Measurements from ENCODE around the gene KEL. TPM values are rescaled to one million over a fixed set of nuclear protein-coding genes. Genes with fewer than 3 reads are reported as not detected.

The KEL gene
- total and polyA plus RNA-seq, 2 of the 4 experiments (the other 2 are of a cell fraction), result 0.03 TPM; not detected in 1

DNA sequence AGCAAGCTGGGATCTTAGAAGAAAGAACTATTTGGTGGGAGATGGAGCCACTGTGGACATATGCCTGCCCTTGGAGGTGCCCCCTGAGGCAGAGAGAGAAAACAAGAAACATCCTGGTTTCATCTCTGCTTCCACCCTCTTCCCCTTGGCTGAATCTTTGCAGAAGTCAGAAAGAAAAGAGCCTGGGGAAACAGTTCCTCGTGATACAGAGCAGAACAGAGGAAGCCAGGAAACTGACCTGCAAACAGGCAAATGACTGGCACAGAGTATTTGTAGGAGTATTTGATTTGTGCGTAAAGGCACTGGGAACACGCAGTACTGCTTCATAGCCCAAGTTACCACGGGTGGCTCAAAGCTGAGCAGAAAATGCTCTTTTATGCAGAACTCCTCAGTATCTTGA is 7.0 kb upstream of the KEL start:
- H3K36me3 ChIP-seq (ENCODE audit: control insufficient read depth, insufficient read depth, low read length), result no peaks in the 10 kb centered on the region
- H3K4ac ChIP-seq (ENCODE audit: low read depth, low read length), result no peak overlapping the region
- H4K91ac ChIP-seq (ENCODE audit: insufficient read depth, low read depth, low read length), result no peak overlapping the region
- TF ChIP-seq RAD21 (IDR thresholded peaks at IDR 0.05; ENCODE audit: low read length) (no peak), POLR2A (IDR thresholded peaks at IDR 0.05; ENCODE audit: low read depth, low read length) (no peak), RCOR1 (IDR thresholded peaks at IDR 0.05; ENCODE audit: insufficient replicate concordance, low read length) (no peak), NFE2L2 (IDR thresholded peaks at IDR 0.05; ENCODE audit: low read depth, low read length) (no peak), FOS (IDR thresholded peaks at IDR 0.05; ENCODE audit: low read depth, low read length) (no peak), SMC3 (IDR thresholded peaks at IDR 0.05; ENCODE audit: low read depth, low read length) (no peak), MAZ (IDR thresholded peaks at IDR 0.05; ENCODE audit: borderline replicate concordance, low read depth, low read length) (no peak), MXI1 (IDR thresholded peaks at IDR 0.05; ENCODE audit: borderline replicate concordance, low read depth, low read length) (no peak), MAFK (IDR thresholded peaks at IDR 0.05; ENCODE audit: low read depth, low read length) (no peak), BHLHE40 (IDR thresholded peaks at IDR 0.05; ENCODE audit: low read depth, low read length) (no peak), CHD1 (IDR thresholded peaks at IDR 0.05; ENCODE audit: low read depth, low read length) (no peak), RFX5 (IDR thresholded peaks at IDR 0.05; ENCODE audit: low read depth, low read length) (no peak), CEBPB (IDR thresholded peaks at IDR 0.05; ENCODE audit: low read depth, low read length) (no peak)
- TF ChIP-seq, protein P1, sequence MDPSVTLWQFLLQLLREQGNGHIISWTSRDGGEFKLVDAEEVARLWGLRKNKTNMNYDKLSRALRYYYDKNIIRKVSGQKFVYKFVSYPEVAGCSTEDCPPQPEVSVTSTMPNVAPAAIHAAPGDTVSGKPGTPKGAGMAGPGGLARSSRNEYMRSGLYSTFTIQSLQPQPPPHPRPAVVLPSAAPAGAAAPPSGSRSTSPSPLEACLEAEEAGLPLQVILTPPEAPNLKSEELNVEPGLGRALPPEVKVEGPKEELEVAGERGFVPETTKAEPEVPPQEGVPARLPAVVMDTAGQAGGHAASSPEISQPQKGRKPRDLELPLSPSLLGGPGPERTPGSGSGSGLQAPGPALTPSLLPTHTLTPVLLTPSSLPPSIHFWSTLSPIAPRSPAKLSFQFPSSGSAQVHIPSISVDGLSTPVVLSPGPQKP (IDR thresholded peaks at IDR 0.05; ENCODE audit: borderline replicate concordance, low read depth, low read length), result no peak
- TF ChIP-seq, protein P2, sequence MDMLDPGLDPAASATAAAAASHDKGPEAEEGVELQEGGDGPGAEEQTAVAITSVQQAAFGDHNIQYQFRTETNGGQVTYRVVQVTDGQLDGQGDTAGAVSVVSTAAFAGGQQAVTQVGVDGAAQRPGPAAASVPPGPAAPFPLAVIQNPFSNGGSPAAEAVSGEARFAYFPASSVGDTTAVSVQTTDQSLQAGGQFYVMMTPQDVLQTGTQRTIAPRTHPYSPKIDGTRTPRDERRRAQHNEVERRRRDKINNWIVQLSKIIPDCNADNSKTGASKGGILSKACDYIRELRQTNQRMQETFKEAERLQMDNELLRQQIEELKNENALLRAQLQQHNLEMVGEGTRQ (IDR thresholded peaks at IDR 0.05; ENCODE audit: low read depth, low read length), result no peak
- TF ChIP-seq, protein P3, sequence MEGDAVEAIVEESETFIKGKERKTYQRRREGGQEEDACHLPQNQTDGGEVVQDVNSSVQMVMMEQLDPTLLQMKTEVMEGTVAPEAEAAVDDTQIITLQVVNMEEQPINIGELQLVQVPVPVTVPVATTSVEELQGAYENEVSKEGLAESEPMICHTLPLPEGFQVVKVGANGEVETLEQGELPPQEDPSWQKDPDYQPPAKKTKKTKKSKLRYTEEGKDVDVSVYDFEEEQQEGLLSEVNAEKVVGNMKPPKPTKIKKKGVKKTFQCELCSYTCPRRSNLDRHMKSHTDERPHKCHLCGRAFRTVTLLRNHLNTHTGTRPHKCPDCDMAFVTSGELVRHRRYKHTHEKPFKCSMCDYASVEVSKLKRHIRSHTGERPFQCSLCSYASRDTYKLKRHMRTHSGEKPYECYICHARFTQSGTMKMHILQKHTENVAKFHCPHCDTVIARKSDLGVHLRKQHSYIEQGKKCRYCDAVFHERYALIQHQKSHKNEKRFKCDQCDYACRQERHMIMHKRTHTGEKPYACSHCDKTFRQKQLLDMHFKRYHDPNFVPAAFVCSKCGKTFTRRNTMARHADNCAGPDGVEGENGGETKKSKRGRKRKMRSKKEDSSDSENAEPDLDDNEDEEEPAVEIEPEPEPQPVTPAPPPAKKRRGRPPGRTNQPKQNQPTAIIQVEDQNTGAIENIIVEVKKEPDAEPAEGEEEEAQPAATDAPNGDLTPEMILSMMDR (conservative IDR thresholded peaks at IDR 0.05; ENCODE audit: low read depth, low read length), result no peak
- H3K18ac ChIP-seq (ENCODE audit: low read depth, low read length), result no peak overlapping the region
- H2AK9ac ChIP-seq (replicated peaks; ENCODE audit: low read depth, low read length, poor library complexity), result no peak overlapping the region
- H3K4me1 ChIP-seq (ENCODE audit: control insufficient read depth, insufficient read depth, low read length), result no peaks in the 10 kb centered on the region
- H2BK120ac ChIP-seq (ENCODE audit: low read depth, low read length), result no peak overlapping the region
- BruUV-seq (replicated peaks), result no TSS peak
- H2AFZ ChIP-seq (replicated peaks; ENCODE audit: low read length, poor library complexity), result no peak overlapping the region
- no peak overlapping the region for H2BK5ac ChIP-seq (ENCODE audit: low read depth, low read length, poor library complexity, severe bottlenecking)
- no peak overlapping the region for H2BK20ac ChIP-seq (ENCODE audit: low read depth, low read length)
- H3K56ac ChIP-seq (ENCODE audit: extremely low read depth, insufficient read depth, low read length), result no peak overlapping the region
- dilution Hi-C loops (cut with HindIII; ENCODE audit: low sequenced_read_pairs, unreplicated experiment), result no loop called here
- H4K20me1 ChIP-seq (ENCODE audit: insufficient read depth, low read length), result no peaks in the 10 kb centered on the region
- H4K8ac ChIP-seq (ENCODE audit: low read depth in 2 of 2, low read length in 2 of 2), result no peak overlapping the region
- no peak for DNase-seq
- ChIA-PET CTCF (no interaction called here), POLR2A (ENCODE audit: unreplicated experiment) (no interaction called here)
- H3K9me3 ChIP-seq (ENCODE audit: control insufficient read depth, insufficient read depth, low read length), result peaks cover 7% of the 10 kb centered on the region; the same call in 1 of the 2 replicates
- no peak overlapping the region for H4K5ac ChIP-seq (ENCODE audit: low read depth, low read length)
- no CpG with 5 or more reads among the region's 4 CpGs for WGBS, 2 experiments (ENCODE audit: extremely low coverage in 2 of 2, insufficient read length in 1 of 2)
- intact Hi-C loops (cut with micrococcal nuclease), result no loop called here
- no peak overlapping the region for H3K14ac ChIP-seq (replicated peaks; ENCODE audit: low read depth, low read length)
- no peak overlapping the region for H3K4me2 ChIP-seq (ENCODE audit: low read depth, low read length)
- in situ Hi-C loops (cut with MboI; ENCODE audit: low sequenced_read_pairs), result no loop called here
- H3K9me1 ChIP-seq (ENCODE audit: insufficient read depth, low read length), result no peaks in the 10 kb centered on the region
- no peak overlapping the region for H3K27ac ChIP-seq (ENCODE audit: insufficient read depth, low read length)
- no peak overlapping the region for H2AK5ac ChIP-seq (ENCODE audit: low read depth, low read length)
- no peak overlapping the region for H3K4me3 ChIP-seq (ENCODE audit: insufficient read depth, low read depth, low read length)
- no peak for ATAC-seq (ENCODE audit: low read depth)
- H3K79me1 ChIP-seq (ENCODE audit: low read depth in 1 of 2, low read length in 2 of 2), result no peaks in the 10 kb centered on the region
- H3K27me3 ChIP-seq (ENCODE audit: control insufficient read depth, insufficient read depth, low read length), result no peaks in the 10 kb centered on the region
- H3K23ac ChIP-seq (ENCODE audit: low read depth, low read length), result no peak overlapping the region
- no peak overlapping the region for H2BK15ac ChIP-seq (ENCODE audit: low read depth, low read length)
- no peak overlapping the region for H3K9ac ChIP-seq (ENCODE audit: low read depth, low read length)
